ENCODE measurements around the gene NCS1. TPM values are rescaled to one million over a fixed set of nuclear protein-coding genes. Genes with fewer than 3 reads are reported as not detected.

The NCS1 gene
- total and polyA plus RNA-seq, 9 of the 15 experiments (the other 6 are each of a cell fraction or from before 2014, with no cell fraction given) = 0.28 to 27.0 (median 9.6) TPM

GRCh38 chr9:130284690-130285089 is 112.5 kb downstream of the NCS1 start:
- TF ChIP-seq NFXL1 (CRISPR knock-in tag; IDR thresholded peaks at IDR 0.05) = no peak
- no peak for TF ChIP-seq TFE3 (CRISPR knock-in tag; IDR thresholded peaks at IDR 0.05)
- TF ChIP-seq NFIX (CRISPR knock-in tag; IDR thresholded peaks at IDR 0.05; ENCODE audit: low read depth) = no peak
- TF ChIP-seq KAT2B (IDR thresholded peaks at IDR 0.05; ENCODE audit: low read depth, low read length) = no peak
- TF ChIP-seq MEF2A (IDR thresholded peaks at IDR 0.05; ENCODE audit: control insufficient read depth, low read depth, low read length) = no peak
- TF ChIP-seq KLF10 (CRISPR knock-in tag; IDR thresholded peaks at IDR 0.05) = no peak
- TF ChIP-seq NEUROD1 (IDR thresholded peaks at IDR 0.05; ENCODE audit: borderline replicate concordance, low read depth, low read length, partially characterized antibody) = no peak
- no peak for TF ChIP-seq NFIC (IDR thresholded peaks at IDR 0.05)
- no peak for TF ChIP-seq SMARCC2 (IDR thresholded peaks at IDR 0.05; ENCODE audit: low read depth)
- no peak for TF ChIP-seq CEBPB (tag; IDR thresholded peaks at IDR 0.05)
- no peak for TF ChIP-seq ZNF511 (CRISPR knock-in tag; IDR thresholded peaks at IDR 0.05)
- no peak for TF ChIP-seq KDM4B (IDR thresholded peaks at IDR 0.05; ENCODE audit: borderline replicate concordance in 2 of 2, low read depth in 1 of 2)
- TF ChIP-seq RBFOX2 (IDR thresholded peaks at IDR 0.05; ENCODE audit: low read depth, low read length) = no peak
- no peak for TF ChIP-seq GATAD2A (IDR thresholded peaks at IDR 0.05)
- TF ChIP-seq HINFP (tag; conservative IDR thresholded peaks at IDR 0.05; ENCODE audit: low read depth) = no peak
- TF ChIP-seq ZFP1 (CRISPR knock-in tag; IDR thresholded peaks at IDR 0.05) = no peak
- no peak for TF ChIP-seq LARP7 (IDR thresholded peaks at IDR 0.05)
- no peak for TF ChIP-seq RBM15 (IDR thresholded peaks at IDR 0.05; ENCODE audit: insufficient read depth, low read length)

More at GRCh38 chr9:130284690-130285089, 112.5 kb downstream of the NCS1 start:
- H3K27me3 ChIP-seq (ENCODE audit: control insufficient read depth in 2 of 2, insufficient read depth in 2 of 2, low read length in 2 of 2) = peaks cover 53 to 77% of the 10 kb centered on the region in 2 experiments
- H3K79me2 ChIP-seq (ENCODE audit: control insufficient read depth, insufficient read depth, low read length) = no peaks in the 10 kb centered on the region
- ATAC-seq = no peak
- no peaks in the 10 kb centered on the region for H3K36me3 ChIP-seq (ENCODE audit: control insufficient read depth, insufficient read depth, low read length)
- BruUV-seq (replicated peaks) = no TSS peak
- H3K4me3 ChIP-seq = no peak overlapping the region
- no peak overlapping the region for H3K9ac ChIP-seq (ENCODE audit: insufficient read depth in 1 of 2, low read depth in 2 of 2, low read length in 2 of 2)
- no peak overlapping the region for H3K27ac ChIP-seq (ENCODE audit: extremely low read depth, low read depth, low read length)
- no peaks in the 10 kb centered on the region for H3K9me3 ChIP-seq (replicated peaks; ENCODE audit: control insufficient read depth, insufficient read depth, low read depth, low read length)
- intact Hi-C loops (cut with micrococcal nuclease) (no loop called here), in situ Hi-C loops (cut with MboI) (no loop called here)
- H3K4me2 ChIP-seq (ENCODE audit: insufficient read depth, low read length) = no peak overlapping the region
- ChIA-PET CTCF (ENCODE audit: low intra/inter-chr PET ratio) (interaction anchor here (0.6 kb wide), 1 partner anchor 654 kb away, joined by 3 read pairs; no protein-coding TSS in a partner anchor), POLR2A (no interaction called here)
- no peaks in the 10 kb centered on the region; a peak in 2 of 5 replicates for H3K4me1 ChIP-seq (replicated peaks in 1 of 2; ENCODE audit: control insufficient read depth in 2 of 2, insufficient read depth in 2 of 2, low read length in 2 of 2)
- WGBS (ENCODE audit: insufficient coverage, low coverage, missing lambda C conversion rate) = 0% methylated on average over 6 of the region's 7 CpGs
- no peak for FAIRE-seq
- H2AFZ ChIP-seq (ENCODE audit: low read depth, low read length) = no peak overlapping the region
- no peaks in the 10 kb centered on the region for H3K9me1 ChIP-seq (ENCODE audit: control insufficient read depth, insufficient read depth, low read length)
- no peak for DNase-seq (ENCODE audit: extremely low read depth in 1 of 4, low spot score in 3 of 4)
- peaks cover 9% of the 10 kb centered on the region; the same call in 1 of the 2 replicates for H4K20me1 ChIP-seq (replicated peaks; ENCODE audit: control insufficient read depth, insufficient read depth, low read length)

Measured in K562 (cell line).